GM23338 (cell line): ENCODE measurements around the gene PSMD2. TPM values are rescaled to one million over a fixed set of nuclear protein-coding genes. Genes with fewer than 3 reads are reported as not detected.

Experiments
- ATAC-seq: fragments of 200-7000 bp; cut with Tn5 transposase; 3 replicates; pipeline ENCODE4 v1.9.1; 2020
- DNase-seq: peaks from one replicate; pipeline ENCODE4 v3.0.0-alpha.2; 2015; ENCODE audit warnings: low spot score
- H2AFZ ChIP-seq: fragments of 200-600 bp; sonication (generic); 2 replicates; pipeline ENCODE4 v1.8.0; 2016; ENCODE audit warnings: antibody characterized with exemption, mild to moderate bottlenecking, moderate library complexity
- H3F3A ChIP-seq: fragments of 200-600 bp; sonication (generic); replicated peaks from 2 replicates; pipeline ENCODE4 v1.8.0; 2017; ENCODE audit warnings: antibody characterized with exemption, mixed run types, low read depth
- H3K27ac ChIP-seq: fragments of 200-600 bp; sonication (generic); 2 replicates; pipeline ENCODE4 v1.6.1; 2016; ENCODE audit warnings: low read depth
- H3K27me3 ChIP-seq: fragments of 200-600 bp; sonication (generic); 2 replicates; pipeline ENCODE4 v1.8.0; 2016; ENCODE audit warnings: mild to moderate bottlenecking, mixed run types, moderate library complexity; ENCODE audit not compliant: insufficient read depth
- H3K36me3 ChIP-seq: fragments of 200-600 bp; sonication (generic); 2 replicates; pipeline ENCODE4 v1.8.0; 2016; ENCODE audit warnings: mild to moderate bottlenecking; ENCODE audit not compliant: insufficient read depth
- H3K4me1 ChIP-seq: fragments of 200-600 bp; sonication (generic); 2 replicates; pipeline ENCODE4 v1.8.0; 2016; ENCODE audit warnings: mild to moderate bottlenecking, moderate library complexity; ENCODE audit not compliant: insufficient read depth
- H3K4me2 ChIP-seq: fragments of 200-600 bp; sonication (generic); 2 replicates; pipeline ENCODE4 v1.7.1; 2017; ENCODE audit warnings: mixed run types
- H3K4me3 ChIP-seq: fragments of 200-600 bp; sonication (generic); 2 replicates; pipeline ENCODE4 v1.6.1; 2016; ENCODE audit warnings: mixed run types
- H3K79me2 ChIP-seq: fragments of 200-600 bp; sonication (generic); replicated peaks from 2 replicates; pipeline ENCODE4 v1.8.0; 2017; ENCODE audit warnings: mild to moderate bottlenecking; ENCODE audit not compliant: insufficient read depth
- H3K9me2 ChIP-seq: fragments of 200-600 bp; sonication (generic); 2 replicates; pipeline ENCODE4 v1.8.0; 2017; ENCODE audit not compliant: insufficient read depth
- H4K20me1 ChIP-seq: fragments of 200-600 bp; sonication (generic); replicated peaks from 2 replicates; pipeline ENCODE4 v1.8.0; 2017; ENCODE audit warnings: mild to moderate bottlenecking; ENCODE audit not compliant: insufficient read depth
- H3K27ac Mint-ChIP-seq: 2 replicates; pipeline ENCODE4 v1.8.0; 2020; ENCODE audit warnings: inconsistent platforms, mild to moderate bottlenecking, moderate library complexity, mixed read lengths
- H3K27me3 Mint-ChIP-seq: 3 replicates; pipeline ENCODE4 v1.8.0; 2022; ENCODE audit warnings: low read depth, mild to moderate bottlenecking, moderate library complexity, mixed read lengths, inconsistent platforms; ENCODE audit not compliant: insufficient read depth, poor library complexity
- H3K36me3 Mint-ChIP-seq: 3 replicates; pipeline ENCODE4 v1.8.0; 2021; ENCODE audit warnings: low read depth, mild to moderate bottlenecking, inconsistent platforms, moderate library complexity, mixed read lengths
- H3K4me1 Mint-ChIP-seq: 3 replicates; pipeline ENCODE4 v1.8.0; 2020; ENCODE audit warnings: mild to moderate bottlenecking, inconsistent platforms, mixed read lengths
- H3K4me3 Mint-ChIP-seq: 3 replicates; pipeline ENCODE4 v1.8.0; 2021; ENCODE audit warnings: moderate library complexity, mild to moderate bottlenecking, inconsistent platforms, mixed read lengths
- H3K9me3 Mint-ChIP-seq: 3 replicates; pipeline ENCODE4 v1.8.0; 2020; ENCODE audit warnings: moderate library complexity, mild to moderate bottlenecking, inconsistent platforms, mixed read lengths
- CREB1 ChIP-seq: fragments of 250-450 bp; sonication (Bioruptor Pico); IDR thresholded peaks from 2 replicates; pipeline ENCODE4 v1.5.0; 2020; ENCODE audit warnings: low read depth, mild to moderate bottlenecking, moderate library complexity
- CTCF ChIP-seq, 2 experiments: fragments of 200-600 bp in 1 of 2; sonication (generic) in 1 of 2; conservative IDR thresholded peaks; 2 replicates each; pipeline versions ENCODE4 v1.5.1 to v1.6.1; 2016 to 2017; ENCODE audit warnings: antibody characterized with exemption in 2 of 2, low read depth in 2 of 2, mild to moderate bottlenecking in 2 of 2, moderate library complexity in 1 of 2
- ETS1 ChIP-seq: IDR thresholded peaks from 2 replicates; pipeline ENCODE4 v1.6.1; 2016; ENCODE audit warnings: antibody characterized with exemption
- EZH2 ChIP-seq: fragments of 200-600 bp; sonication (generic); IDR thresholded peaks from one replicate; pipeline ENCODE4 v1.8.0; 2017; ENCODE audit warnings: antibody characterized with exemption, mild to moderate bottlenecking, low read depth; ENCODE audit not compliant: unreplicated experiment
- EZH2phosphoT487 ChIP-seq: fragments of 200-600 bp; sonication (generic); IDR thresholded peaks from one replicate; pipeline ENCODE4 v1.8.1; 2018; ENCODE audit warnings: antibody characterized with exemption; ENCODE audit not compliant: unreplicated experiment
- JUNB ChIP-seq: IDR thresholded peaks from one replicate; pipeline ENCODE4 v1.6.1; 2016; ENCODE audit warnings: antibody characterized with exemption; ENCODE audit not compliant: unreplicated experiment
- NANOG ChIP-seq: IDR thresholded peaks from 2 replicates; pipeline ENCODE4 v1.6.1; 2016; ENCODE audit warnings: antibody characterized with exemption, borderline replicate concordance
- POLR2AphosphoS5 ChIP-seq: IDR thresholded peaks from 2 replicates; pipeline ENCODE4 v1.6.1; 2016; ENCODE audit warnings: antibody characterized with exemption, low read depth
- REST ChIP-seq: IDR thresholded peaks from one replicate; pipeline ENCODE4 v1.6.1; 2018; ENCODE audit warnings: antibody characterized with exemption; ENCODE audit not compliant: unreplicated experiment
- STAT1 ChIP-seq: IDR thresholded peaks from one replicate; pipeline ENCODE4 v1.6.1; 2016; ENCODE audit warnings: antibody characterized with exemption; ENCODE audit not compliant: unreplicated experiment
- ZNF114 ChIP-seq: fragments of 250-450 bp; sonication (Bioruptor Pico); IDR thresholded peaks from 2 replicates; pipeline ENCODE4 v1.5.0; 2020; ENCODE audit warnings: mild to moderate bottlenecking, moderate library complexity
- ZNF331 ChIP-seq: fragments of 250-450 bp; sonication (Bioruptor Pico); IDR thresholded peaks from 2 replicates; pipeline ENCODE4 v1.5.0; 2020; ENCODE audit warnings: low read depth, mild to moderate bottlenecking, moderate library complexity
- ZNF462 ChIP-seq: fragments of 250-450 bp; sonication (Bioruptor Pico); IDR thresholded peaks from 2 replicates; pipeline ENCODE4 v1.5.0; 2020; ENCODE audit warnings: mild to moderate bottlenecking, moderate library complexity
- polyA plus RNA-seq: library from polyadenylated mRNA; unstranded; fragments of >200 nt; fragmentation: Nextera tagmentation; extraction: Ambion mirVana; gene quantifications from 2 replicates; pipeline ENCODE4 v1.2.1, GENCODE V29; 2016
- total RNA-seq: library from RNA; depleted of rRNA; stranded (reverse); fragments of >200 nt; shearing (Covaris generic); gene quantifications from 2 replicates; pipeline ENCODE4 v1.2.3, GENCODE V29; 2014

The PSMD2 gene
- total and polyA plus RNA-seq, 2 experiments from 2014 or later, result 117 to 507 TPM

DNA sequence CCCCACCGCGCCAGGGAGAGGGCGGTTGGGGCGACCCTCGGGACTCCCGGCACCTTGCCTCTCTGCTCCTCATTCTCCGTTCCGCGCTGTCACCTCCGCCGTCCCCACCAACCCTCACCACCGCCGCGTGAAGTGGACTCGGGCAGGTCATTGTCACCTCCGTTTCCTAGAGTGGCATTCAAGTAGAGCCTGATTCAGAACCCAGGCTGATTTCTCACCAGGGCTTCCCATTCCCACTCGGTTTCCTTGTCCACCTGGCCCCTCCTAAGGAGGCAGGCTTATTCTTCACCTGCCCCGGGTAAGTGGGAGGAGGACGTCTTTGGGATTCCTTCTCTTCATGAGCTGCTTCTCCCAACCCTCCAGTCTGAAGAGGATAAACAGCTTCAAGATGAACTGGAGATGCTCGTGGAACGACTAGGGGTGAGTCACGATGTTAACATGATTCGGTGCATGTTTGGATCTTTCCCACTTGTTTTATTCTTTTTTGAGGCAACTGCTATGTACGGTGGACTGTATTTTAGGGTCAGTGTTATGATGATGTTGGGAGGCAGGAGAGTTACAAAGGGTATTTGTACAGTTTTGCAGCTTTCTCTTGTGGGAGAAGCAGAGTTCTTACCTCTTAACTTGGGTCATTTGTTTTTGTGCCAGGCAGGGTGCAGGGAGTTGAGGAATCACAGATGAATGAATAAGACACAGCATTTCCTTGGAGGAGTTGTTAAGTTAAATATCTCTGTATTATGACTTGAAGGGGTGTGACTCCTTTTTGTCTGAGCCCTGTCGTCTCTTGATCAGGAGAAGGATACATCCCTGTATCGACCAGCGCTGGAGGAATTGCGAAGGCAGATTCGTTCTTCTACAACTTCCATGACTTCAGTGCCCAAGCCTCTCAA, 692 bp downstream of the PSMD2 start:
- Histone ChIP-seq H3K79me2 (peaks cover 37% of the 10 kb centered on the region), H4K20me1 (peaks cover 18% of the 10 kb centered on the region), H3K27me3 (no peaks in the 10 kb centered on the region), H3F3A (peaks cover 15% of the 10 kb centered on the region; the same call in 1 of the 2 replicates), H3K4me3 (peak overlapping the region; percentile 98), H3K4me1 (peaks cover 7% of the 10 kb centered on the region; the same call in 1 of the 2 replicates), H2AFZ (0 out of 2 replicates have a peak overlapping the region, but pooled peaks have one; percentile 23), H3K9me2 (no peaks in the 10 kb centered on the region), H3K36me3 (peaks cover 37% of the 10 kb centered on the region), H3K4me2 (peak overlapping the region; percentile 99), H3K27ac (0 out of 2 replicates have a peak overlapping the region, but pooled peaks have one; percentile 45)
- Mint-ChIP-seq H3K27me3 (peaks cover 10% of the 10 kb centered on the region), H3K36me3 (peaks cover 54% of the 10 kb centered on the region), H3K4me3 (peak overlapping the region; percentile 99), H3K4me1 (peaks cover 10% of the 10 kb centered on the region), H3K9me3 (no peaks in the 10 kb centered on the region), H3K27ac (peak overlapping the region; percentile 95)
- TF ChIP-seq CREB1 (CRISPR knock-in tag) (no peak), REST (no peak), JUNB (no peak), NANOG (no peak), ZNF462 (no peak), STAT1 (no peak), ZNF114 (CRISPR knock-in tag) (no peak), EZH2phosphoT487 (no peak), CTCF (conservative IDR thresholded peaks at IDR 0.05; ENCODE audit: low read depth in 2 of 2) (no peak), POLR2AphosphoS5 (no peak), ZNF331 (CRISPR knock-in tag) (no peak), ETS1 (no peak), EZH2 (no peak)
- ATAC-seq (no peak), DNase-seq (no peak)
